Measurements from ENCODE around the gene REXO4.

The REXO4 gene

DNA sequence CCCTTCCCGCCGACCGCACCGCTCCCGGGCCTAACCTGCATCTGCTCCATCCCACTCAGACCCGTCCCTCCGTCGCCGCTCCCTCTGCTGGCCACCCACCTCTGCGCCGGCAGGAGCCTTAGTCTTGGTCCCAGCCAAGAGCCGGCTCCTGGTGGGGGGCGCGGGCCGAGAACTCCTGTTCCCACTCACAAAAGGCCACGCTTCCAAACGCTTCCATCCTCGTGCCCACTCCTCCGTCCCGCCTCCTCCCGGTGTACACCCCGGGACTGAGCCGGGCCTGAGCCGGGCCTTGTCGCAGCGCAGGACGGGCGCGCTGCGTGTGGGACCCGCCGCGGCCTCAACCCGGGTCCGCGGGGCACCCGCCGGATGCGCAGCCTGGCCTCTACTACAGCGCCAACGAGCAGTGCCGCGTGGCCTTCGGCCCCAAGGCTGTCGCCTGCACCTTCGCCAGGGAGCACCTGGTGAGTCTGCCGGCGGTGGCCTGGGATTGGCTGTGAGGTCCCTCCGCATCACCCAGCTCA lies 11.9 kb upstream of the REXO4 start:
- H2AFZ ChIP-seq (ENCODE audit: low read length, unreplicated experiment) = no peak overlapping the region
- H3K4me3 ChIP-seq (ENCODE audit: low read depth, low read length) = no peak overlapping the region
- H3K4me1 ChIP-seq (ENCODE audit: control insufficient read depth, insufficient read depth, low read length, unreplicated experiment) = no peaks in the 10 kb centered on the region
- H3K36me3 ChIP-seq (ENCODE audit: insufficient read depth, low read length) = no peaks in the 10 kb centered on the region
- H3K27ac ChIP-seq (ENCODE audit: low read depth, low read length) = no peak overlapping the region
- H3K27me3 ChIP-seq (ENCODE audit: insufficient read depth, low read length) = 0 out of 2 replicates have a peak, but pooled peaks cover 3% of the 10 kb centered on the region
- no peaks in the 10 kb centered on the region for H3K79me2 ChIP-seq (ENCODE audit: control insufficient read depth, insufficient read depth, low read length, unreplicated experiment)

DNA sequence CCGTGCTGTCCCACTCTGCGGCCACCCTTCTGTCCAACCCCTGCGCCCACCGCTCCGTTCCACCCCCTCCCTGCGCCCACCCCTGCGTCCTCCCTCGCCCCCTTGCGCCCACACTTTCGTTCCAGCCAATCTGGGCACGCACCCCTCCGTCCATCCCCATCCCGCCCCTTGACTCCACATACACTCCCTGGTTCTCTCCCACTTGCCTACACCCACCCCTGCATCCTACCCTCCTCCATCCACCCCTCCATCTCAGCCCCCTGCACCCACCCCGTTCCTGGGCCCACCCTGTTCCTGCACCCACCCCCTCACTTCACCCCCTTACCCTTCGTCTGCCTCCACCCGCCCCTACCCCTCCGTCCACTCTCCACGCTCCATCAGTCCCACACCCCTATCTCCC lies 11.4 kb upstream of the REXO4 start:
- H2AFZ ChIP-seq (ENCODE audit: low read length, unreplicated experiment) = no peak overlapping the region
- H3K36me3 ChIP-seq (ENCODE audit: insufficient read depth, low read length) = no peaks in the 10 kb centered on the region
- H3K4me3 ChIP-seq (ENCODE audit: low read depth, low read length) = no peak overlapping the region
- H3K4me1 ChIP-seq (ENCODE audit: control insufficient read depth, insufficient read depth, low read length, unreplicated experiment) = no peaks in the 10 kb centered on the region
- H3K27me3 ChIP-seq (ENCODE audit: insufficient read depth, low read length) = 0 out of 2 replicates have a peak, but pooled peaks cover 3% of the 10 kb centered on the region
- no peak overlapping the region for H3K27ac ChIP-seq (ENCODE audit: low read depth, low read length)
- H3K79me2 ChIP-seq (ENCODE audit: control insufficient read depth, insufficient read depth, low read length, unreplicated experiment) = no peaks in the 10 kb centered on the region

DNA sequence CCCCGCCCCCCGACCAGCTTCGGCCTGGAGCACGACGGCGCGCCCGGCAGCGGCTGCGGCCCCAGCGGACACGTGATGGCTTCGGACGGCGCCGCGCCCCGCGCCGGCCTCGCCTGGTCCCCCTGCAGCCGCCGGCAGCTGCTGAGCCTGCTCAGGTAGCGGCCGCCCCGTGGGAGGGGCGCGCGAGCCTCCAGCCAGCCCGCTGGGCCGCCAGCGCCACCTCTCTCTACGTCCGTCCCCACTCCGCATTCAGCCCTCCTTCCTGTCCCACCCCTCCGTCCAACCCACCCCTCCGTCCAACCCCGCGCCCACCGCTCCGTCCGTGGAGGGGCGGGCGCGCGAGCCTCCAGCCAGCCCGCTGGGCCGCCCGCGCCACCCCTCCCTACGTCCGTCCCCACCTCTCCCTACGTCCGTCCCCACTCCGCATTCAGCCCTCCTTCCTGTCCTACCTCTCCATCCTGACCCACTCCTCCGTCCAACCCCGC lies 10.8 kb upstream of the REXO4 start:
- H3K4me1 ChIP-seq (ENCODE audit: control insufficient read depth, insufficient read depth, low read length, unreplicated experiment) = no peaks in the 10 kb centered on the region
- no peaks in the 10 kb centered on the region for H3K79me2 ChIP-seq (ENCODE audit: control insufficient read depth, insufficient read depth, low read length, unreplicated experiment)
- H2AFZ ChIP-seq (ENCODE audit: low read length, unreplicated experiment) = no peak overlapping the region
- H3K27me3 ChIP-seq (ENCODE audit: insufficient read depth, low read length) = 0 out of 2 replicates have a peak, but pooled peaks cover 3% of the 10 kb centered on the region
- peak overlapping the region; percentile 66 for H3K4me3 ChIP-seq (ENCODE audit: low read depth, low read length)
- no peaks in the 10 kb centered on the region for H3K36me3 ChIP-seq (ENCODE audit: insufficient read depth, low read length)
- no peak overlapping the region for H3K27ac ChIP-seq (ENCODE audit: low read depth, low read length)

DNA sequence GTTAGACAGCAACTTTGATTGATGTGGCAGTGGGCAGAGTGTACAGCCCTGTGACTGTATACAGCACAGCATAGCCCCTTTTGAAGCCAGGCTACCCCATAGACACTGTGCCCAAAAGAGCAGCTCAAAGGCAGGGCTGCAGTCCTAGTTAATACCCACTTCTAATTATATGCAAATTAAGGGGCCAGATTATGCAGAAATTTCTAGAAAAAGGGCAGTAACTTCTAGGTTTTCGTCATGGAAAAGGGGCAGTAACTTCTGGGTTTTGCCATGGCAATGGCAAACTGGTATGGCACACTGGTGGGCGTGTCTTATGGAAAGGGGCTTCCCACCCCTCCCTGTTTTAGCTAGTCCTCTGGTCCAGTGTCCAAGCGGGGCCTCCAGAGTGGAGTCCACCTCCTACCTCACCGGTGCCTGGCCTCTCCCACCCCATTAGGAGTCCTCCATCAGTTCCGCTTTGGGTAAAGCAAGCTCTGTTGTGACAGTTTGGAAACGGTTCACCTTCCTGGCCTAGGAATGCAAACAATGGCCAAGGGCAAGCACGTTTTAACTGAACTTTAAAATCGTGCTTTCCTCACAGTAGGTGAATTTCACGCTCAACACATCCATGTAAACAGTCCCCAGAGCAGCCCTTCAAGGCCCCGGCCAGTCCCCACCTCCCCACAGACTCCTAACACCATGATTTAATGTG lies 10.0 kb upstream of the REXO4 start:
- H3K27ac ChIP-seq (ENCODE audit: low read depth, low read length) = no peak overlapping the region
- H3K36me3 ChIP-seq (ENCODE audit: insufficient read depth, low read length) = no peaks in the 10 kb centered on the region
- H3K4me3 ChIP-seq (ENCODE audit: low read depth, low read length) = peak overlapping the region; percentile 58; the same call in 1 of the 2 replicates
- no peak overlapping the region for H2AFZ ChIP-seq (ENCODE audit: low read length, unreplicated experiment)
- H3K79me2 ChIP-seq (ENCODE audit: control insufficient read depth, insufficient read depth, low read length, unreplicated experiment) = no peaks in the 10 kb centered on the region
- 0 out of 2 replicates have a peak, but pooled peaks cover 3% of the 10 kb centered on the region for H3K27me3 ChIP-seq (ENCODE audit: insufficient read depth, low read length)
- no peaks in the 10 kb centered on the region for H3K4me1 ChIP-seq (ENCODE audit: control insufficient read depth, insufficient read depth, low read length, unreplicated experiment)

DNA sequence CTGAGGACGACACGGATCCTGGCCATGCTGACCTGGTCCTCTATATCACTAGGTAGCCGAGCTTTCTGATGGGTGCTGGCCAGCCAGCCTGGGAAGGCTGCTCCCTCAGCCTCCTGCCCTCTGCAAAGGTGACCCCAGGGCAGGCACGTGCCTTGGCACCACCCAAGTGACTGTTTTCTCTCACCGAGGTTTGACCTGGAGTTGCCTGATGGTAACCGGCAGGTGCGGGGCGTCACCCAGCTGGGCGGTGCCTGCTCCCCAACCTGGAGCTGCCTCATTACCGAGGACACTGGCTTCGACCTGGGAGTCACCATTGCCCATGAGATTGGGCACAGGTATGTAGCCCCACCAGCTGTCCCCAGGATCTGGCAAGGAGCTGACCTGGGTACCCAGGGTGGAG lies 8.2 kb upstream of the REXO4 start:
- Histone ChIP-seq H3K27me3 (ENCODE audit: insufficient read depth, low read length) (0 out of 2 replicates have a peak, but pooled peaks cover 3% of the 10 kb centered on the region), H3K36me3 (ENCODE audit: insufficient read depth, low read length) (no peaks in the 10 kb centered on the region), H2AFZ (ENCODE audit: low read length, unreplicated experiment) (no peak overlapping the region), H3K79me2 (ENCODE audit: control insufficient read depth, insufficient read depth, low read length, unreplicated experiment) (no peaks in the 10 kb centered on the region), H3K4me1 (ENCODE audit: control insufficient read depth, insufficient read depth, low read length, unreplicated experiment) (no peaks in the 10 kb centered on the region), H3K4me3 (ENCODE audit: low read depth, low read length) (no peak overlapping the region), H3K27ac (ENCODE audit: low read depth, low read length) (no peak overlapping the region)

DNA sequence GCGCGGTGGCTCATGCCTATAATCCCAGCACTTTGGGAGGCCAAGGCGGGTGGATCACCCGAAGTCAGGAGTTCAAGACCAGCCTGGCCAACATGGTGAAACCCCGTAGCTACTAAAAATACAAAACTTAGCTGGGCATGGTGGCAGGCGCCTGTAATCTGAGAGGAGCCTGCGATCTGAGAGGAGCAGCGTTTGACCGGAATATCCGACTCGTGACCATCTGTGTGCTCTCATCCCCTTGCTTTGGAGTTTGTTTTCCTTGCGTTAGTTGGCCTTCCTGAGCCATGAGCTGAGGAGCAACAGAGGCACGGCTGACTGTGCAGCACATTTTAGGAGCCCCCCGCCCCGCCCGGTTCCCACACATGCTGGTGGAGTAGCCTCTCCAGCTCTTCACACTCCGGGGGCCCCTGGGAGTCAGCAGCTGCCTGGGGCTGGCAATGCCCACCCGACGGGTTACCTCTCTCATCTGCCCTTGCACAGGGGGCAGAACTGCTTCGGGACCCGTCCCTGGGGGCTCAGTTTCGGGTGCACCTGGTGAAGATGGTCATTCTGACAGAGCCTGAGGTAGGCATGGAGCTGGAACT lies 7.3 kb upstream of the REXO4 start:
- Histone ChIP-seq H2AFZ (ENCODE audit: low read length, unreplicated experiment) (no peak overlapping the region), H3K4me3 (ENCODE audit: low read depth, low read length) (no peak overlapping the region), H3K36me3 (ENCODE audit: insufficient read depth, low read length) (no peaks in the 10 kb centered on the region), H3K4me1 (ENCODE audit: control insufficient read depth, insufficient read depth, low read length, unreplicated experiment) (no peaks in the 10 kb centered on the region), H3K27me3 (ENCODE audit: insufficient read depth, low read length) (0 out of 2 replicates have a peak, but pooled peaks cover 3% of the 10 kb centered on the region), H3K79me2 (ENCODE audit: control insufficient read depth, insufficient read depth, low read length, unreplicated experiment) (no peaks in the 10 kb centered on the region), H3K27ac (ENCODE audit: low read depth, low read length) (no peak overlapping the region)

DNA sequence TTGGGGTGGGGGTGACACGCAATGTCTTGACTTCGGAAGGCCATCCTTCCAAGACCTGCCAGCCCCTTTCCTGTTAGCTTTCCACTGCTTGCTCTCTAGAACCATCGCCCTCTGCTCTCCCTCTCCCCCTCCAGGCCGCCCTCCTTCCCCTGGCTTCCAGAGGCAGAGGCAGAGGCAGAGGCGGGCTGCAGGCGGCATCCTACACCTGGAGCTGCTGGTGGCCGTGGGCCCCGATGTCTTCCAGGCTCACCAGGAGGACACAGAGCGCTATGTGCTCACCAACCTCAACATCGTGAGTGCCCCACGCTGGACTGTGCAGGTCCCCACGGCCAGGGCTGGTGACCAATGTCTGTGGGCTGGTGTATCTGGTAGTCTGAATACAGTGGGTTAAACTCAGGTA lies 6.4 kb upstream of the REXO4 start:
- no peaks in the 10 kb centered on the region for H3K4me1 ChIP-seq (ENCODE audit: control insufficient read depth, insufficient read depth, low read length, unreplicated experiment)
- no peaks in the 10 kb centered on the region for H3K36me3 ChIP-seq (ENCODE audit: insufficient read depth, low read length)
- 0 out of 2 replicates have a peak, but pooled peaks cover 3% of the 10 kb centered on the region for H3K27me3 ChIP-seq (ENCODE audit: insufficient read depth, low read length)
- H3K79me2 ChIP-seq (ENCODE audit: control insufficient read depth, insufficient read depth, low read length, unreplicated experiment) = no peaks in the 10 kb centered on the region
- H2AFZ ChIP-seq (ENCODE audit: low read length, unreplicated experiment) = no peak overlapping the region
- H3K4me3 ChIP-seq (ENCODE audit: low read depth, low read length) = no peak overlapping the region
- no peak overlapping the region for H3K27ac ChIP-seq (ENCODE audit: low read depth, low read length)

DNA sequence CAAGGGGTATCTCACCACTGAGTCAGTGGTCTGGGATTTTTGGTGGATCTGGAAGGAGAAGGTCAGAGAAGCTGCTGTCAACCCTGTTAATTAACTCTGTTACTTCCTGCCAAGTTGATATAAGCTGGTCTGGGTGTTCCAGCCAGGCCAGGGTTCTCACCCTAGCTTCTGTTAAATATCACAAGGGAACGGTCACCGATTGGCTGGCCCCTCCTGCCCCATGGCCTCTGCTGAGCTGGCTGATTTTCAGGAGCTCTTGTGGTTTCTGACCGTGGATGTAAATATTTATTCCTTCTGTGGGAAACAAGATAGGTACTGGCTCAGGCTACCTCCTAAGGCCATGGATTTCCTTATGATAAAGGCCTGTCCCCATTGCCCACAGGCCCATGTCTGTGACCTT lies 5.4 kb upstream of the REXO4 start:
- Histone ChIP-seq H3K79me2 (ENCODE audit: control insufficient read depth, insufficient read depth, low read length, unreplicated experiment) (no peaks in the 10 kb centered on the region), H3K4me3 (ENCODE audit: low read depth, low read length) (no peak overlapping the region), H2AFZ (ENCODE audit: low read length, unreplicated experiment) (no peak overlapping the region), H3K36me3 (ENCODE audit: insufficient read depth, low read length) (no peaks in the 10 kb centered on the region), H3K27me3 (ENCODE audit: insufficient read depth, low read length) (0 out of 2 replicates have a peak, but pooled peaks cover 2% of the 10 kb centered on the region), H3K4me1 (ENCODE audit: control insufficient read depth, insufficient read depth, low read length, unreplicated experiment) (no peaks in the 10 kb centered on the region), H3K27ac (ENCODE audit: low read depth, low read length) (no peak overlapping the region)

DNA sequence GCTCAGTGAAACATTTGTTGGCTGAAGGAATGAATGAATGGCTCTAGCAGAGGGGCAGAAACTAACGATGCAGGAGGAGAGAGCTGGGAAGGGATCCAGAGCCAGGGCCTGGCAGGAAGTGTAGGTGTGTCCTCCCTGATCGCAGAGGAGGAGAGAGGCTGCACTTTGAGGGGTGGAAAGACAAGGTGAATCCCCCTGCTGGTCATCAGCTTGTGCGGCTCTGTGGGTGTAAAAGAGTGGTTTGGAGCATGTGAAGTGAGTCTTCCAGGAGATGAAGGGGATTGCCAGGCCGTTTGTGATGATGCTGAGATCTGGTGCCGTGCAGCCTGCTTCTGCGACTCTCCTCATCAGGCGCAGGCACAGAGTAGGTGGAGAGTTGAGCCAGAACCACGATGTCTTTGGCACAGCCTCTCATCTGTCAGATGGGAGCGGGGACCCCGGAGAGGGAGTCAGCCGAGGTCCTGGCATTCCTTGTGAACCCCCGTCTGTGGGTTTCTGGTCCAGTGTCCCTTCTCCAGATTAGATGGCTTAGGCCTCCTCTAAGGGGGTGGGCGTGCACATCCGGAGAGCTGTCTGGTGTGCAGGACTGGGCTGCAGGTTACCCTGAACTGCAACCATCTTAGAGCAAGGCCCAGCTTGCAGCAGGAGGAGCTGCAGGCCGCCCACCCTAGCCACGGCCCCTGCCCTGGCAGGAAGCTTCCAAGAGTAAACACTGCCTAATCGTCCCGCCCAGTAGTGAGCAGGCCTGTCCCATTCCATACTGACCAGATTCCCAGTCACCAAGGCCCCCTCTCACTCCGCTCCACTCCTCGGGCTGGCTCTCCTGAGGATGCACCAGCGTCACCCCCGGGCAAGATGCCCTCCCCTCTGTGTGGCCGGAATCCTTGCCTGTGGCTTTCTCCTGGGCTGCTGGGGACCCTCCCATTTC lies 4.1 kb upstream of the REXO4 start, which contains the start of gene ADAMTS13:
Gene ADAMTS13 (plus strand): TSS at position 753 of the 928 bp plus-strand sequence. CDS start 77 bp downstream, at position 830.
- Histone ChIP-seq H3K27me3 (ENCODE audit: insufficient read depth, low read length) (no peaks in the 10 kb centered on the region), H2AFZ (ENCODE audit: low read length, unreplicated experiment) (no peak within 1 kb of the TSS), H3K4me3 (ENCODE audit: low read depth, low read length) (no peak within 1 kb of the TSS), H3K4me1 (ENCODE audit: control insufficient read depth, insufficient read depth, low read length, unreplicated experiment) (peaks cover under 1% of the 10 kb centered on the region), H3K36me3 (ENCODE audit: insufficient read depth, low read length) (no peaks in the 10 kb centered on the region), H3K27ac (ENCODE audit: low read depth, low read length) (no peak within 1 kb of the TSS), H3K79me2 (ENCODE audit: control insufficient read depth, insufficient read depth, low read length, unreplicated experiment) (peaks cover 6% of the 10 kb centered on the region)

DNA sequence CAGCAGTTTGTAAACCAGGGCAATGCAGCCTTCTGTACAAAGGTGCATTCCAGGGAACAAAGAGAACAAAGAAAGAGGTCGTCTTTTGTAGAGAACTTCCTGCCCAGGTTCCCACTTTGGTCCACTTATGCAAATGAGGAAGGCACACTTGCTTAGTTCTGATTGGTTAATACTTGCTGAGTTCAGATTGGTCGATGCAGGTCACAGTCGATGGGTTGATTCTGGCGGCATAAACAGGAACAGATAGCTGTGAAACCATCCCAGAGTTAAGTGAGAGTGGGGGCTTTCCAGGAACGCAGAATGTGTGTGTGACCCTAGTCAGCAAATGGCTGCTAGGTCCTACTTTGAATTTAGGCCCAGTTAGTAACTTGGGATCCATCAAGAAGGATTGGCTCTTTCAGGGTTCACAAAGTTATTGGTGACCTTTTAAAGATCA lies 2.6 kb upstream of the REXO4 start:
- no peak overlapping the region for H3K4me3 ChIP-seq (ENCODE audit: low read depth, low read length)

More for the DNA sequence above, 2.6 kb upstream of the REXO4 start:
- peaks cover 21% of the 10 kb centered on the region for H3K79me2 ChIP-seq (ENCODE audit: control insufficient read depth, insufficient read depth, low read length, unreplicated experiment)
- H3K27me3 ChIP-seq (ENCODE audit: insufficient read depth, low read length) = no peaks in the 10 kb centered on the region
- H3K4me1 ChIP-seq (ENCODE audit: control insufficient read depth, insufficient read depth, low read length, unreplicated experiment) = peaks cover 12% of the 10 kb centered on the region
- H3K36me3 ChIP-seq (ENCODE audit: insufficient read depth, low read length) = no peaks in the 10 kb centered on the region
- no peak overlapping the region for H2AFZ ChIP-seq (ENCODE audit: low read length, unreplicated experiment)
- H3K27ac ChIP-seq (ENCODE audit: low read depth, low read length) = no peak overlapping the region
